Measurements from ENCODE around the gene DSCAML1. TPM values are rescaled to one million over a fixed set of nuclear protein-coding genes. Genes with fewer than 3 reads are reported as not detected.

Gene DSCAML1
- total RNA-seq, 1 experiment from 2014 or later: not detected

DNA sequence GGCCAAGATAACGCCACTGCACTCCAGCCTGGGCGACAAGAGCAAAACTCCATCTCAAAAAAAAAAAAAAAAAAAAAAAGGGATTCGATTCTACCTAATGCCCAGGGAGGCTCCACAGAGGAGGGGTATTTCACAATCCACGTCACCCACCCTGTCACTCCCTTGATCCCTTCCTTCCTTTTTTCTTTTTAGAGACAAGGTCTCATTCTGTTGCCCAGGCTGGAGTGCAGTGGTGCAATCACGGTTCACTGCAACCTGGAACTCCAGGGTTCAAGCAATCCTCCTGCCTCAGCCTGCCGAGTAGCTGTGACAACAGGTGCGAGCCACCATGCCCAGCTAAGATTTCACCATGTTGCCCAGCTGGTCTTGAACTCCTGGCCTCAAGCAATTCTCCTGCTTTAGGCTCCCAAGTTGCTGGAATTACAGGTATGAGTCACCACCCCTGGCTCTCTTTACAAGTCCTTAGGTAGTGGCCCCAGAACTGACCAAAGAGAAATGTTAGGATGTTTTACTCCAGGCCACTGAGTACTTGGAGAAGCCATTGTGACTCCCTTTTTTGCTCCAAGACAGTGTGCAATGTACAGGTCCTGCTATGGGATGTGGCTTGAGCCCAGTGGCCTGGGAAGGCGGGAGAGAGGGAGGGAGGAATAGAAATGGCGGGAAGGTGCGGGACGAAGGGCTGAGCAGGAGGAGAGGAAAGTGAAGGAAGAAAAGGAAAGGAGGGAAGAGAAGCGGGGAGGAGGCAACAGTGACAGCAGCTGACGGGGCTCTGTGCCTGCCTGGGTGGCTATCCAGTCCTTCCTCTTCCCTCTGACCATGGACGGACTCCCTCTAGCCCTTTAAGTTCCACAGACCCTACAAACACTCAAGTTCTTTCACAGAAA lies 39.3 kb upstream of the DSCAML1 start:
- TF ChIP-seq CBX3 (IDR thresholded peaks at IDR 0.05; ENCODE audit: low read depth) (no peak), MAX (IDR thresholded peaks at IDR 0.05) (no peak), ZNF274 (IDR thresholded peaks at IDR 0.05; ENCODE audit: low read depth, low read length) (no peak), POLR2A (IDR thresholded peaks at IDR 0.05; ENCODE audit: borderline replicate concordance, extremely low read depth, insufficient read depth, insufficient read length) (no peak), SRF (IDR thresholded peaks at IDR 0.05; ENCODE audit: low read depth) (no peak), YY1 (IDR thresholded peaks at IDR 0.05; ENCODE audit: extremely low read depth, insufficient replicate concordance, low read depth, low read length) (no peak), ELF1 (IDR thresholded peaks at IDR 0.05; ENCODE audit: borderline replicate concordance, low read depth) (no peak), ZFX (IDR thresholded peaks at IDR 0.05) (no peak), EZH2 (IDR thresholded peaks at IDR 0.05) (no peak), EZH2phosphoT487 (IDR thresholded peaks at IDR 0.05; ENCODE audit: borderline replicate concordance) (no peak), CEBPB (IDR thresholded peaks at IDR 0.05; ENCODE audit: low read depth) (no peak), RAD21 (IDR thresholded peaks at IDR 0.05; ENCODE audit: low read depth) (no peak)
- ChIA-PET POLR2A (no interaction called here), RAD21 (ENCODE audit: low non-redundant PET in 1 of 2, low total read pairs in 2 of 2, uncharacterized antibody in 2 of 2, unreplicated experiment in 2 of 2) (no interaction called here), CTCF (no interaction called here)
- BruUV-seq (replicated peaks): no TSS peak
- no peaks in the 10 kb centered on the region for H3K79me2 ChIP-seq (ENCODE audit: insufficient read depth, low read length)
- no peaks in the 10 kb centered on the region for H3K9me3 ChIP-seq (ENCODE audit: control insufficient read depth in 1 of 2, insufficient read depth in 1 of 2, low read depth in 1 of 2, low read length in 2 of 2)
- ATAC-seq: no peak
- peaks cover 7% of the 10 kb centered on the region; the same call in 1 of the 2 replicates for H3K27me3 ChIP-seq (ENCODE audit: insufficient read depth, low read length)
- no peak for DNase-seq (ENCODE audit: low read depth, low spot score)
- no peak overlapping the region for H2AFZ ChIP-seq (ENCODE audit: low read depth, low read length, poor library complexity, severe bottlenecking)
- H3K27ac ChIP-seq (ENCODE audit: low read depth, low read length): no peak overlapping the region
- no peak overlapping the region for H3K4me2 ChIP-seq (ENCODE audit: low read length)
- intact Hi-C loops (cut with micrococcal nuclease): no loop called here
- no peak overlapping the region for H3K9ac ChIP-seq (ENCODE audit: low read length)
- H3K9me2 ChIP-seq (ENCODE audit: insufficient read depth): no peaks in the 10 kb centered on the region
- H3K4me1 ChIP-seq (ENCODE audit: control insufficient read depth in 1 of 2, insufficient read depth in 2 of 2, low read length in 2 of 2): peaks cover 3 to 7% of the 10 kb centered on the region in 2 experiments; a peak in 2 of 4 replicates
- H3K4me3 ChIP-seq (replicated peaks in 1 of 2; ENCODE audit: low read depth in 1 of 2, low read length in 2 of 2): no peak overlapping the region
- no peaks in the 10 kb centered on the region for H3K36me3 ChIP-seq (ENCODE audit: control insufficient read depth in 1 of 2, insufficient read depth in 2 of 2, low read length in 2 of 2)
- no peaks in the 10 kb centered on the region for H4K20me1 ChIP-seq (ENCODE audit: insufficient read depth)

Measured in HCT116 (cell line).